Natural killer cell treated with Interleukin-12 subunit alpha and Interleukin-12 subunit beta and Interleukin-15 and Interleukin-18, amount 100 ng/mL, for 72 hours (primary cell): ENCODE measurements around the gene NTRK3. TPM values are rescaled to one million over a fixed set of nuclear protein-coding genes. Genes with fewer than 3 reads are reported as not detected.

ENCODE experiments used
- ATAC-seq, 2 donors: fragments of 150-1000 bp; cut with Tn5 transposase in 1 of 2; sonication (Bioruptor Pico), chemical (Tn5 transposase) in 1 of 2; 2 replicates each; pipeline ENCODE4 v1.10.0; 2021
- DNase-seq: peaks from one replicate; pipeline ENCODE4 v3.0.0; 2022; ENCODE audit warnings: low spot score
- H3K27ac Mint-ChIP-seq, 2 donors: 1 replicate in 1 of 2; 2 replicates in 1 of 2; pipeline ENCODE4 v1.8.0; 2022; ENCODE audit warnings: mixed read lengths in 2 of 2, mild to moderate bottlenecking in 1 of 2, moderate library complexity in 1 of 2
- H3K27me3 Mint-ChIP-seq, 2 donors: 1 replicate in 1 of 2; 2 replicates in 1 of 2; pipeline ENCODE4 v1.8.0; 2022; ENCODE audit warnings: mixed read lengths in 2 of 2
- H3K36me3 Mint-ChIP-seq: one replicate; pipeline ENCODE4 v1.8.0; 2022; ENCODE audit warnings: mixed read lengths
- H3K4me1 Mint-ChIP-seq, 2 donors: 1 replicate in 1 of 2; 2 replicates in 1 of 2; pipeline ENCODE4 v1.8.0; 2022; ENCODE audit warnings: low read depth in 2 of 2, mixed read lengths in 2 of 2, mild to moderate bottlenecking in 1 of 2
- H3K4me3 Mint-ChIP-seq: one replicate; pipeline ENCODE4 v1.8.0; 2022; ENCODE audit warnings: mixed read lengths
- H3K9me3 Mint-ChIP-seq: 2 replicates; pipeline ENCODE4 v1.8.0; 2022; ENCODE audit warnings: mixed read lengths
- total RNA-seq, 2 donors: library from RNA; stranded (reverse); gene quantifications; one replicate each; pipeline ENCODE4 v1.2.3, GENCODE V29; 2022

NTRK3 gene
- total RNA-seq, 2 donors from 2014 or later: 0.42 to 1.2 TPM

GRCh38 chr15:88174571-88174970, 82.0 kb downstream of the NTRK3 start:
- Mint-ChIP-seq H3K27ac (no peak overlapping the region), H3K36me3 (no peaks in the 10 kb centered on the region), H3K27me3 (peaks cover 8 to 19% of the 10 kb centered on the region in 2 donors), H3K4me3 (no peak overlapping the region), H3K9me3 (no peaks in the 10 kb centered on the region), H3K4me1 (no peaks in the 10 kb centered on the region)
- DNase-seq: no peak
- peak; percentile 39 to 40 for ATAC-seq

GRCh38 chr15:88166082-88166993, 90.2 kb downstream of the NTRK3 start:
- H3K4me3 Mint-ChIP-seq: no peak overlapping the region
- no peaks in the 10 kb centered on the region for H3K36me3 Mint-ChIP-seq
- no peak overlapping the region for H3K27ac Mint-ChIP-seq
- DNase-seq (no peak), ATAC-seq (no peak)
- no peaks in the 10 kb centered on the region for H3K4me1 Mint-ChIP-seq
- peaks cover 4% of the 10 kb centered on the region for H3K9me3 Mint-ChIP-seq
- peaks cover 8 to 9% of the 10 kb centered on the region in 2 donors for H3K27me3 Mint-ChIP-seq

- no peak for DNase-seq
- Mint-ChIP-seq H3K27ac (no peak overlapping the region), H3K4me3 (no peak overlapping the region), H3K9me3 (peaks cover 4% of the 10 kb centered on the region), H3K27me3 (peaks cover 11 to 18% of the 10 kb centered on the region in 2 donors), H3K36me3 (no peaks in the 10 kb centered on the region), H3K4me1 (no peaks in the 10 kb centered on the region)
- ATAC-seq: no peak
These were observed 94.9 kb downstream of the NTRK3 start for GRCh38 chr15:88161636-88162035.

- Mint-ChIP-seq H3K4me1 (no peaks in the 10 kb centered on the region), H3K27me3 (peaks cover 3 to 11% of the 10 kb centered on the region in 2 donors), H3K36me3 (no peaks in the 10 kb centered on the region), H3K9me3 (no peaks in the 10 kb centered on the region), H3K27ac (no peak overlapping the region), H3K4me3 (no peak overlapping the region)
- no peak for DNase-seq
- ATAC-seq: no peak
These were observed 101.2 kb downstream of the NTRK3 start for GRCh38 chr15:88155310-88155709.

GRCh38 chr15:88152672-88153071, 103.9 kb downstream of the NTRK3 start:
- no peaks in the 10 kb centered on the region for H3K9me3 Mint-ChIP-seq
- H3K27ac Mint-ChIP-seq: no peak overlapping the region
- H3K4me3 Mint-ChIP-seq: no peak overlapping the region
- peaks cover 3 to 11% of the 10 kb centered on the region in 2 donors for H3K27me3 Mint-ChIP-seq
- no peak for ATAC-seq
- no peaks in the 10 kb centered on the region for H3K36me3 Mint-ChIP-seq
- no peak for DNase-seq
- no peaks in the 10 kb centered on the region for H3K4me1 Mint-ChIP-seq

- H3K27me3 Mint-ChIP-seq: peaks cover 0 to 3% of the 10 kb centered on the region in 2 donors
- DNase-seq: no peak
- no peaks in the 10 kb centered on the region for H3K36me3 Mint-ChIP-seq
- no peaks in the 10 kb centered on the region for H3K4me1 Mint-ChIP-seq
- H3K4me3 Mint-ChIP-seq: no peak overlapping the region
- H3K27ac Mint-ChIP-seq: no peak overlapping the region
- ATAC-seq: no peak
- H3K9me3 Mint-ChIP-seq: no peaks in the 10 kb centered on the region
These were observed 108.8 kb downstream of the NTRK3 start for GRCh38 chr15:88147760-88148159.

DNA sequence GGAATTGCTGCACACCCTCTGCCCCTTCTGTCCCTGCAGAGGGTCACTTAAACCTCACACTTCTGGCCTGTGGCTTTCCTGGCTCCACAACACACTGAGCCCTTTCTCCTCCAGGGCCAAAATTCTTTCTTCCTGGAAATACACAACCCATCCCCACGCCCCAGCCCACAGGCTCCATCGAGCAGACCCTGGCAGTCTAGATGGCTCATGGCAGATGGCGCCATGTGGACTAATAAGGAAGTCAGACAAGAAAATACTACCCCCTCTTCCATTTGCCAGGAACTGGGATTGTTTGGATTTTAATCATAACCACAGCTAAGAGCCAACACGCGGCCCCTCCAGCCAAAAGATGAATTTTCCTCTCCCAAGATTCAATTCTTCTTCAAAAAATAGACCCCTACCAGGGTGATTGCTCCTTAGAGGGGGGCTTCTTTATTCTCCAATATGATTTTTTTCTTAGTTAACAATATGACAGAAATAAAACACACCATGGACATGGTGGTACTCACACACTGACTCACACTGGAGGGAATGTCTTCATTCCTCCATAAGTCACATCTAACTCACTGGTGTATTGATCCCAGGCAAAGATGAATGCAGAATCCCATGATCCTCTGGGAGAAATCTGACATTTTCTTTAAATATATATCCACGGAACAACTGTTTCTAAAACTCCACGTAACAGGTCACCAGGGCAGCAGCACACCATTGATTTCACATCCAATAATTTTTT, 111.5 kb downstream of the NTRK3 start:
- Mint-ChIP-seq H3K36me3 (no peaks in the 10 kb centered on the region), H3K27ac (no peak overlapping the region), H3K4me3 (no peak overlapping the region), H3K9me3 (no peaks in the 10 kb centered on the region), H3K27me3 (peaks cover 0 to 3% of the 10 kb centered on the region in 2 donors), H3K4me1 (no peaks in the 10 kb centered on the region)
- ATAC-seq: no peak
- no peak for DNase-seq

GRCh38 chr15:88142121-88142520, 114.4 kb downstream of the NTRK3 start:
- H3K27me3 Mint-ChIP-seq: no peaks in the 10 kb centered on the region
- no peaks in the 10 kb centered on the region for H3K36me3 Mint-ChIP-seq
- H3K9me3 Mint-ChIP-seq: no peaks in the 10 kb centered on the region
- H3K27ac Mint-ChIP-seq: no peak overlapping the region
- no peak for ATAC-seq
- H3K4me3 Mint-ChIP-seq: no peak overlapping the region
- DNase-seq: no peak
- H3K4me1 Mint-ChIP-seq: no peaks in the 10 kb centered on the region

DNA sequence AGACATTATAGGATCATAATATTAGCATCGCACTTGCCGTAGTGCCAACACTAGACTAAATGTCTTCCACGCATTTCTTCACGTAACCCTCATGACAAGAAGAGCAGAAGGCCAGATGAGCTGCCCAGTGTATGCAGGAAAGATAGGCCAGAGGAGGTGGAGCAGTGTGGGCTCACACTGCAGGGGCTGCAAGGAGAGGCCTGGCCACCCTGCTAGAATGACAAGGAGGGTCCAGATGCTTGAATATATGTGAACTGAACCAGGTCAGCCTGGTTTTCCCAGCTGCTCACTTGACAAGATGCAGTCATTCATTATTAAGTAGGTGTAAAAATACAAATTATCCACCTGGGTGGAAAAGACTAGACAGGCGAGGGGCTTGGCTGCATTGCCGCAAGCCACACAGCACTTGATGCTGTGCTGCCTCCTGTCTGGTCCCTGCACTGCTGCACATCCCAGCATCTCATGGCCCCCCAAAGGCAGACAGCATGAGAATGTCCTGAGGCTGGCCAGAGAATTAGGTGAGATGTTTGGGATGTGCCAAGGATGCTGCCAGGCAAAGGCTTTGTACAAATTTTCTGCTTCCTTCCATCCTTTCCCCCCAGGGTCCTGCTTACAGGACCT, 115.2 kb downstream of the NTRK3 start:
- no peak overlapping the region for H3K4me3 Mint-ChIP-seq
- ATAC-seq: peak in 1 of 2 donors; percentile 14
- no peak for DNase-seq
- H3K4me1 Mint-ChIP-seq: no peaks in the 10 kb centered on the region
- no peaks in the 10 kb centered on the region for H3K36me3 Mint-ChIP-seq
- H3K27me3 Mint-ChIP-seq: no peaks in the 10 kb centered on the region
- H3K9me3 Mint-ChIP-seq: no peaks in the 10 kb centered on the region
- H3K27ac Mint-ChIP-seq: no peak overlapping the region

DNA sequence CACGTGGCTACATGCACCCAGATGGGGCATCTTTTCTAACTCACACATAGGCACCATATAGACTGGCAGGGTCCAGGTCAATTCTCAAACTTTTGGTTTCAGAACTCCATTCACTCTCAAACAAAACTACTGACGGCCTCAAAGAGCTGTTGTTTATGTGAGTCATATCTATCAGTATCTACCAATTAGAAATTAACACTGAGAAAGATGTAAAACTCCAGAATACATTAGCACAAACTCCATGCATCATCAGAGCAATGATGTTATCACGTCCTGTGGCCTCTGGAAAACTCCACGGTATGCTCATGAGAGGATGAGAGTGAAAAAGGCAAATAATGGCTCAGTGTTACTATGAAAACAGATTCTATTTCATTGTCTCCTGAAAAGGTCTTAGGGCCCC, 116.1 kb downstream of the NTRK3 start:
- H3K27me3 Mint-ChIP-seq: no peaks in the 10 kb centered on the region
- no peaks in the 10 kb centered on the region for H3K9me3 Mint-ChIP-seq
- ATAC-seq: no peak
- H3K4me3 Mint-ChIP-seq: no peak overlapping the region
- no peaks in the 10 kb centered on the region for H3K36me3 Mint-ChIP-seq
- H3K4me1 Mint-ChIP-seq: no peaks in the 10 kb centered on the region
- DNase-seq: no peak
- no peak overlapping the region for H3K27ac Mint-ChIP-seq

DNA sequence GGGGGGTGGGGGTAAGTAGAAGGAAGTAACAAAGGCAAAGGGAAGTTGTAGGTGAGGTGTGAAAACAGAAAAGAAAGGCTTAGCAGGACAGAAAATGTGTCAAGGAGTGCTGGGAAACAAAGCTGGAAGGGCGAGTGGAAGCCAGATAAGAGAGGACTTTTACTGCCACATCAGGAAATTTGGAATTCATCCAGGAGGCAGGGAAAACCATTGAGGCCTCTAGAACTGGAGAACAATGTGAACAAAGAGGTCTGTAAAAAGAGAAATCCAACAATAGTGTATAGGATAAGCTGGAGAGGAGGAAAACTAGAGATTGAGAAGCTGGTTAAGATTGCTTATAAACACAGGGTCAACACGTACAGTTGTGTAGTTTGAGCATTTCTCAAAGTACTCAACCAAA, 116.6 kb downstream of the NTRK3 start:
- no peak for DNase-seq
- no peaks in the 10 kb centered on the region for H3K36me3 Mint-ChIP-seq

DNA sequence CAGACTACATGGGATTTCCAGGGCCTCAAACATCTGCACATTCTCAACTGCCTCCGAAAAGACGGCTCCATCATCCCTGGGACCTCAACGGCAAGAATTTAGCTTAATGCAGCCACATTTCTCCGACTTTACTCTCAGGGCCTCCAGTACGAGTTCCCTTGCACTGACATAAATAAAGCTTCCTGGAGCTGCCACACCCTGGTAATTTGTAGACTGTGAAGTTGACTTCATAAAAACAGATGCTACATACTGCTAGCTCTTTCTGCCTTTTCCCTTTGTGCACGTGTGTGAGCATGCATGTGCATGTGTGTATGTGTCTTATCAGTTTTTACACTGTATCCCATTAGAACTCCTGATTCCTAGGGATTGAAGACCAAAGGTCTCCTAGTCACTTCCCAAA, 122.7 kb downstream of the NTRK3 start:
- Mint-ChIP-seq H3K36me3 (no peaks in the 10 kb centered on the region), H3K4me3 (no peak overlapping the region), H3K4me1 (no peaks in the 10 kb centered on the region), H3K27me3 (peaks cover 0 to 9% of the 10 kb centered on the region in 2 donors), H3K27ac (no peak overlapping the region), H3K9me3 (peaks cover 2% of the 10 kb centered on the region)
- no peak for ATAC-seq
- no peak for DNase-seq

More for the DNA sequence above, 116.6 kb downstream of the NTRK3 start:
- no peak overlapping the region for H3K27ac Mint-ChIP-seq
- no peaks in the 10 kb centered on the region for H3K9me3 Mint-ChIP-seq
- no peak for ATAC-seq
- no peaks in the 10 kb centered on the region for H3K4me1 Mint-ChIP-seq
- H3K27me3 Mint-ChIP-seq: no peaks in the 10 kb centered on the region
- no peak overlapping the region for H3K4me3 Mint-ChIP-seq

DNA sequence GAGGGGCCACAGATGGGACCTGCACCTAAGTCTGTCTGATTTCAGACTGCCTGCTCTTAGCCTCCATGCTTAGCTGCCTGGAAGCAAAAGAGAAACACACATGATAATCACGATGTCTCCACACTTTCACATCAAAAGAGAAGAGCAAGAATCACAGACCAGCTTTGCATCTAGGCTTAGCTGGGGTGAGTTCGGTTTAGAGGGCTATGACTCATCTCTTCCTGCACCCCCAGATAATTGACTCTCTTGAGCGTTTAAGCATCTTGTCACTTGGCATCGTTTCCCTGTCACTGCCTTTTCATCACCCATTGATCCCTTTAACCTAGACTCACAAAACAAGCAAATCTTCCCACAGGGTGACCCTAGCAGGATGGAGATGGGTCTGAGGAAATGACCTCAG, 124.0 kb downstream of the NTRK3 start:
- H3K9me3 Mint-ChIP-seq: peaks cover 2% of the 10 kb centered on the region
- H3K4me3 Mint-ChIP-seq: no peak overlapping the region
- no peak overlapping the region for H3K27ac Mint-ChIP-seq
- DNase-seq (no peak), ATAC-seq (no peak)
- H3K27me3 Mint-ChIP-seq: peaks cover 3 to 18% of the 10 kb centered on the region in 2 donors
- H3K36me3 Mint-ChIP-seq: no peaks in the 10 kb centered on the region
- peaks cover 0 to 3% of the 10 kb centered on the region in 2 donors for H3K4me1 Mint-ChIP-seq

- ATAC-seq: no peak
- H3K4me3 Mint-ChIP-seq: no peak overlapping the region
- no peak for DNase-seq
- H3K27ac Mint-ChIP-seq: no peak overlapping the region
- H3K9me3 Mint-ChIP-seq: peaks cover 2% of the 10 kb centered on the region
- H3K4me1 Mint-ChIP-seq: peaks cover 0 to 3% of the 10 kb centered on the region in 2 donors
- H3K27me3 Mint-ChIP-seq: peaks cover 3 to 19% of the 10 kb centered on the region in 2 donors
- no peaks in the 10 kb centered on the region for H3K36me3 Mint-ChIP-seq
These were observed 124.6 kb downstream of the NTRK3 start for GRCh38 chr15:88131937-88132336.
